Ishikawa (cell line): Measurements from ENCODE around the gene POU2F2.

ENCODE experiments used
- RAD21 ChIP-seq: IDR thresholded peaks from 2 replicates; pipeline ENCODE4 v1.6.1; 2012; ENCODE audit warnings: low read depth
- TF ChIP-seq, protein P1 (sequence below): IDR thresholded peaks from 2 replicates; pipeline ENCODE4 v1.6.1; 2012; ENCODE audit warnings: low read depth, mild to moderate bottlenecking

DNA sequence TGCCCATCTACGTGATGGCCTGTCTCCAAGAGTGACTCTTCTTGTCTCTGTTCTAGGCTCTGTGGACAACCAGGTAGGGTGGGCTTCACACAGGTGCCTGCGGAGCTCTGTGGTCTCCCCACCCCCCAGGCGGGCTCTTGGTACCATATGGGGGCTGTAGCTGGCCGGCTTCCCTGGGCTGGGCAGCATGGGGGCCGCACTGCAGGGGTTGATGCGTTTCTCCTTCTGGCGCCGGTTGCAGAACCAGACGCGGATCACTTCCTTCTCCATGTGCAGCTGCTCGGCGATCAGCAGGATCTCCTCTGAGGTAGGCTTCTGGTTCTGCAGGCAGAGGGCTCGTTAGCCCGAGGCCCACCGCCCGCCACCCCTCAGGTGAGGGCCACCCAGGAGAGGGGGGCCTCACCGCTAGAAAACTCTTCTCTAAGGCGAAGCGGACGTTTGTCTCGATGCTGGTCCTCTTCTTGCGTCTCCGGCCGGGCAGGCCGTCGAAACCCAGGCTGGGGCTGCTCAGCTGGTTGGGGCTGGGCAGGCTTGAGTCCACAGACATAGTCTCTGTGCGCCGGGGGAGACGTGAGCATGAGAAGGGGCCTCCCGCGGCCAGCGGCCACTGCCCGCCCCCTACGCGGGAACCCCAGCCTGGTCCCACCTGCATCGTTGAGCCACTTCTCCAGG, 37.0 kb downstream of the POU2F2 start:
- TF ChIP-seq, protein P1, sequence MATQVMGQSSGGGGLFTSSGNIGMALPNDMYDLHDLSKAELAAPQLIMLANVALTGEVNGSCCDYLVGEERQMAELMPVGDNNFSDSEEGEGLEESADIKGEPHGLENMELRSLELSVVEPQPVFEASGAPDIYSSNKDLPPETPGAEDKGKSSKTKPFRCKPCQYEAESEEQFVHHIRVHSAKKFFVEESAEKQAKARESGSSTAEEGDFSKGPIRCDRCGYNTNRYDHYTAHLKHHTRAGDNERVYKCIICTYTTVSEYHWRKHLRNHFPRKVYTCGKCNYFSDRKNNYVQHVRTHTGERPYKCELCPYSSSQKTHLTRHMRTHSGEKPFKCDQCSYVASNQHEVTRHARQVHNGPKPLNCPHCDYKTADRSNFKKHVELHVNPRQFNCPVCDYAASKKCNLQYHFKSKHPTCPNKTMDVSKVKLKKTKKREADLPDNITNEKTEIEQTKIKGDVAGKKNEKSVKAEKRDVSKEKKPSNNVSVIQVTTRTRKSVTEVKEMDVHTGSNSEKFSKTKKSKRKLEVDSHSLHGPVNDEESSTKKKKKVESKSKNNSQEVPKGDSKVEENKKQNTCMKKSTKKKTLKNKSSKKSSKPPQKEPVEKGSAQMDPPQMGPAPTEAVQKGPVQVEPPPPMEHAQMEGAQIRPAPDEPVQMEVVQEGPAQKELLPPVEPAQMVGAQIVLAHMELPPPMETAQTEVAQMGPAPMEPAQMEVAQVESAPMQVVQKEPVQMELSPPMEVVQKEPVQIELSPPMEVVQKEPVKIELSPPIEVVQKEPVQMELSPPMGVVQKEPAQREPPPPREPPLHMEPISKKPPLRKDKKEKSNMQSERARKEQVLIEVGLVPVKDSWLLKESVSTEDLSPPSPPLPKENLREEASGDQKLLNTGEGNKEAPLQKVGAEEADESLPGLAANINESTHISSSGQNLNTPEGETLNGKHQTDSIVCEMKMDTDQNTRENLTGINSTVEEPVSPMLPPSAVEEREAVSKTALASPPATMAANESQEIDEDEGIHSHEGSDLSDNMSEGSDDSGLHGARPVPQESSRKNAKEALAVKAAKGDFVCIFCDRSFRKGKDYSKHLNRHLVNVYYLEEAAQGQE: no peak
- no peak for TF ChIP-seq RAD21
